IMR-90 (cell line): Measurements from ENCODE around the gene SNED1. TPM values are rescaled to one million over a fixed set of nuclear protein-coding genes. Genes with fewer than 3 reads are reported as not detected.

Experiments used
- ATAC-seq: fragments of 200-7000 bp; cut with Tn5 transposase; 2 replicates; pipeline ENCODE4 v1.9.1; 2020; ENCODE audit warnings: low read depth, mild to moderate bottlenecking, moderate library complexity
- BruUV-seq: library from RNA; stranded (reverse); fragments of 400-500 nt; replicated peaks from 2 replicates; lab custom pipeline; 2021; lab: Mats Ljungman, UMichigan
- CTCF ChIA-PET: fragments of 300-600 bp; formaldehyde crosslinking; extraction: SDS; loops from one replicate; lab custom pipeline; 2021; ENCODE audit warnings: antibody characterized with exemption; lab: Yijun Ruan, JAX
- POLR2A ChIA-PET: fragments of 300-600 bp; sonication (Branson Sonifier 250); formaldehyde crosslinking; loops from one replicate; lab custom pipeline; 2022; ENCODE audit warnings: antibody characterized with exemption; ENCODE audit not compliant: unreplicated experiment; lab: Charles Lee
- DNase-seq: peaks from one replicate; pipeline ENCODE4 v3.0.0; 2013
- H2AFZ ChIP-seq: replicated peaks from 2 replicates; pipeline ENCODE3; 2013; ENCODE audit warnings: low read length, mild to moderate bottlenecking; ENCODE audit not compliant: poor library complexity
- H2AK5ac ChIP-seq: 2 replicates; pipeline ENCODE4 v1.6.1; 2013; ENCODE audit warnings: low read depth, low read length, inconsistent platforms
- H2AK9ac ChIP-seq: replicated peaks from 2 replicates; pipeline ENCODE3; 2013; ENCODE audit warnings: mild to moderate bottlenecking, low read depth, low read length, moderate library complexity; ENCODE audit not compliant: poor library complexity
- H2BK120ac ChIP-seq: 2 replicates; pipeline ENCODE4 v1.6.1; 2013; ENCODE audit warnings: low read depth, low read length, inconsistent platforms
- H2BK15ac ChIP-seq: 3 replicates; pipeline ENCODE4 v1.6.1; 2013; ENCODE audit warnings: low read depth, low read length, inconsistent platforms
- H2BK20ac ChIP-seq: 2 replicates; pipeline ENCODE4 v1.6.1; 2013; ENCODE audit warnings: low read depth, mild to moderate bottlenecking, inconsistent platforms, low read length, moderate library complexity
- H2BK5ac ChIP-seq: 2 replicates; pipeline ENCODE4 v1.6.1; 2013; ENCODE audit warnings: mild to moderate bottlenecking, low read depth, low read length, inconsistent platforms; ENCODE audit not compliant: poor library complexity, severe bottlenecking
- H3K14ac ChIP-seq: replicated peaks from 2 replicates; pipeline ENCODE4 v1.6.1; 2013; ENCODE audit warnings: low read depth, low read length, inconsistent platforms
- H3K18ac ChIP-seq: 2 replicates; pipeline ENCODE4 v1.6.1; 2013; ENCODE audit warnings: low read depth, low read length, control low read depth
- H3K23ac ChIP-seq: 2 replicates; pipeline ENCODE4 v1.6.1; 2013; ENCODE audit warnings: low read depth, low read length, inconsistent platforms
- H3K27ac ChIP-seq: 2 replicates; pipeline ENCODE4 v1.5.1; 2013; ENCODE audit warnings: mild to moderate bottlenecking, control low read depth, low read length; ENCODE audit not compliant: insufficient read depth
- H3K27me3 ChIP-seq: 2 replicates; pipeline ENCODE4 v1.6.1; 2013; ENCODE audit warnings: low read length; ENCODE audit not compliant: control insufficient read depth, insufficient read depth
- H3K36me3 ChIP-seq: 2 replicates; pipeline ENCODE4 v1.6.1; 2013; ENCODE audit warnings: low read length, mixed read lengths; ENCODE audit not compliant: control insufficient read depth, insufficient read depth
- H3K4ac ChIP-seq: 2 replicates; pipeline ENCODE4 v1.6.1; 2013; ENCODE audit warnings: low read depth, low read length, inconsistent platforms
- H3K4me1 ChIP-seq: 2 replicates; pipeline ENCODE4 v1.6.1; 2013; ENCODE audit warnings: low read length, mixed read lengths; ENCODE audit not compliant: control insufficient read depth, insufficient read depth
- H3K4me2 ChIP-seq: 2 replicates; pipeline ENCODE4 v1.6.1; 2013; ENCODE audit warnings: low read depth, mild to moderate bottlenecking, control low read depth, low read length, moderate library complexity
- H3K4me3 ChIP-seq: 2 replicates; pipeline ENCODE4 v1.5.1; 2013; ENCODE audit warnings: low read depth, mild to moderate bottlenecking, control low read depth, low read length, moderate library complexity; ENCODE audit not compliant: insufficient read depth
- H3K56ac ChIP-seq: 2 replicates; pipeline ENCODE4 v1.6.1; 2013; ENCODE audit warnings: low read length, inconsistent platforms; ENCODE audit not compliant: insufficient read depth; ENCODE audit errors: extremely low read depth
- H3K79me1 ChIP-seq, 2 experiments: 2 replicates each; pipeline ENCODE4 v1.6.1; 2013; ENCODE audit warnings: low read length in 2 of 2, inconsistent platforms in 1 of 2, low read depth in 1 of 2
- H3K9ac ChIP-seq: 2 replicates; pipeline ENCODE4 v1.6.1; 2013; ENCODE audit warnings: low read depth, low read length, control low read depth
- H3K9me1 ChIP-seq: 2 replicates; pipeline ENCODE4 v1.6.1; 2013; ENCODE audit warnings: low read length, inconsistent platforms; ENCODE audit not compliant: insufficient read depth
- H3K9me3 ChIP-seq: 2 replicates; pipeline ENCODE4 v1.6.1; 2013; ENCODE audit warnings: low read length; ENCODE audit not compliant: control insufficient read depth, insufficient read depth
- H4K20me1 ChIP-seq: 2 replicates; pipeline ENCODE4 v1.6.1; 2013; ENCODE audit warnings: low read length, inconsistent platforms; ENCODE audit not compliant: insufficient read depth
- H4K5ac ChIP-seq: 2 replicates; pipeline ENCODE4 v1.6.1; 2013; ENCODE audit warnings: mild to moderate bottlenecking, low read depth, low read length, control low read depth
- H4K8ac ChIP-seq, 2 experiments: 2 replicates each; pipeline ENCODE4 v1.6.1; 2013; ENCODE audit warnings: low read depth in 2 of 2, low read length in 2 of 2, control low read depth in 1 of 2, inconsistent platforms in 1 of 2
- H4K91ac ChIP-seq: 2 replicates; pipeline ENCODE4 v1.6.1; 2013; ENCODE audit warnings: low read depth, low read length, inconsistent platforms; ENCODE audit not compliant: insufficient read depth
- CHD1 ChIP-seq: IDR thresholded peaks from 2 replicates; pipeline ENCODE4 v1.6.1; 2012; ENCODE audit warnings: low read depth, low read length, improper control_type of control experiment
- ELK1 ChIP-seq: fragments of 150-350 bp; IDR thresholded peaks from 2 replicates; pipeline ENCODE4 v1.6.1; 2016; ENCODE audit warnings: low read depth, mild to moderate bottlenecking, low read length, moderate library complexity, borderline replicate concordance
- FOS ChIP-seq: fragments of 150-350 bp; IDR thresholded peaks from 2 replicates; pipeline ENCODE4 v1.6.1; 2016; ENCODE audit warnings: low read depth, low read length
- MAFK ChIP-seq: IDR thresholded peaks from 2 replicates; pipeline ENCODE4 v1.6.1; 2012; ENCODE audit warnings: low read depth, low read length, improper control_type of control experiment
- MXI1 ChIP-seq: IDR thresholded peaks from 2 replicates; pipeline ENCODE4 v1.6.1; 2012; ENCODE audit warnings: low read depth, mild to moderate bottlenecking, low read length, moderate library complexity, borderline replicate concordance
- POLR2A ChIP-seq: IDR thresholded peaks from 2 replicates; pipeline ENCODE4 v1.6.1; 2012; ENCODE audit warnings: mild to moderate bottlenecking, low read depth, low read length
- RAD21 ChIP-seq: IDR thresholded peaks from 2 replicates; pipeline ENCODE4 v1.6.1; 2012; ENCODE audit warnings: low read length, improper control_type of control experiment
- RCOR1 ChIP-seq: IDR thresholded peaks from 2 replicates; pipeline ENCODE4 v1.6.1; 2012; ENCODE audit warnings: mild to moderate bottlenecking, low read length, improper control_type of control experiment; ENCODE audit not compliant: insufficient replicate concordance
- RFX5 ChIP-seq: IDR thresholded peaks from 2 replicates; pipeline ENCODE4 v1.8.0; 2012; ENCODE audit warnings: low read depth, mild to moderate bottlenecking, low read length, moderate library complexity
- WGBS, 2 experiments: methylation state at CpG; one replicate each; pipeline versions ENCODE4 v1.1.5 to v1.1.7; 2013; ENCODE audit warnings: missing lambda C conversion rate in 2 of 2; ENCODE audit not compliant: insufficient read length in 1 of 2; ENCODE audit errors: extremely low coverage in 2 of 2; 5-methylcytosine and 5-hydroxymethylcytosine counted together
- dilution Hi-C: fragments of 300-500 bp; cut with HindIII; formaldehyde crosslinking; loops from one replicate; pipeline ENCODE4 v1.14.3; 2018; ENCODE audit warnings: low sequenced_read_pairs; ENCODE audit not compliant: unreplicated experiment
- in situ Hi-C: fragments of 300-500 bp; cut with MboI; formaldehyde crosslinking; loops from 3 replicates; pipeline ENCODE4 v1.14.3; 2019; ENCODE audit warnings: low sequenced_read_pairs, inconsistent platforms, mixed read lengths
- intact Hi-C: fragments of 100-400 bp; cut with micrococcal nuclease; formaldehyde crosslinking; loops from 2 replicates; pipeline ENCODE4 v1.10.0; 2022
- polyA plus RNA-seq, 3 experiments: library from polyadenylated mRNA; depleted of rRNA; stranded (reverse); fragments of >200 nt; gene quantifications; 2 replicates each; pipeline ENCODE4 v1.2.3, GENCODE V29; 2012; ENCODE audit warnings: low replicate concordance in 1 of 3
- total RNA-seq: library from RNA; depleted of rRNA; stranded (reverse); fragments of >200 nt; gene quantifications from 2 replicates; pipeline ENCODE4 v1.2.3, GENCODE V29; 2012
- TF ChIP-seq, protein P1 (sequence below): fragments of 150-350 bp; IDR thresholded peaks from 2 replicates; pipeline ENCODE4 v1.6.1; 2017; ENCODE audit warnings: mild to moderate bottlenecking, antibody characterized with exemption, low read length, low read depth
- TF ChIP-seq, protein P2 (sequence below): conservative IDR thresholded peaks from 2 replicates; pipeline ENCODE4 v1.5.1; 2012; ENCODE audit warnings: mild to moderate bottlenecking, low read depth, low read length, improper control_type of control experiment

The SNED1 gene
- total and polyA plus RNA-seq, 2 of the 4 experiments (the other 2 are of a cell fraction), result 1.1 to 3.4 TPM

DNA sequence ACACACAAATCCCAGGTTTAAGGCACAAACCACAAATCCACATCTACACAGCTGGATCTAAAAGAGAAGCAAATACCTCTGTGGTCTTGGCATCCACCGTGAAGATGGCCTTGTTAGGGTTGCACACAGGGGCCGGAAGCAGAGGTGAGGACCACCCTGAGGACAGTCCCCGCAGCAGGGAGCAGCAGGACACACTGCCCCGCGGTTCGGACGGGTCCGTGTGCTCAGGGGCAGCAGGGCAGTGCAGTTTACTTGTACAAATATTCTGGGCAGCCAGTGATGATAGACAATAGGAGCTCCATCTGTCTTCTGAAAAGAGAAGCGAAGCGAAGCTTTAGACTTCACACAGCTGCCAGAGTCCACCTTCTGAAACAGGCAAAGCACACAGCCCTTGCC is 142.0 kb downstream of the SNED1 start:
- Histone ChIP-seq H3K4me3 (no peak overlapping the region), H2AK5ac (no peak overlapping the region), H3K36me3 (peaks cover 3% of the 10 kb centered on the region; the same call in 1 of the 2 replicates), H3K27me3 (no peaks in the 10 kb centered on the region), H3K9me1 (no peaks in the 10 kb centered on the region), H3K4me1 (no peaks in the 10 kb centered on the region), H3K14ac (no peak overlapping the region), H4K91ac (no peak overlapping the region), H3K9ac (no peak overlapping the region), H2BK120ac (no peak overlapping the region), H4K5ac (no peak overlapping the region), H4K20me1 (no peaks in the 10 kb centered on the region), H3K56ac (no peak overlapping the region), H3K4ac (no peak overlapping the region), H2BK15ac (no peak overlapping the region), H2AFZ (no peak overlapping the region), H2AK9ac (no peak overlapping the region), H4K8ac (no peak overlapping the region), H3K4me2 (no peak overlapping the region), H2BK5ac (no peak overlapping the region), H3K27ac (no peak overlapping the region), H3K79me1 (peaks cover 0 to 2% of the 10 kb centered on the region in 2 experiments; a peak in 1 of 4 replicates), H3K9me3 (no peaks in the 10 kb centered on the region), H3K23ac (no peak overlapping the region), H3K18ac (no peak overlapping the region), H2BK20ac (no peak overlapping the region)
- no peak for DNase-seq
- ATAC-seq, result no peak
- CTCF ChIA-PET, result no interaction called here
- WGBS, 2 experiments, result 80% methylated on average over 1 of the region's 10 CpGs; no CpG with 5 or more reads in 1 of the 2 experiments
- POLR2A ChIA-PET, result no interaction called here
- intact Hi-C loops (no loop called here), in situ Hi-C loops (no loop called here), dilution Hi-C loops (no loop called here)
- BruUV-seq, result no TSS peak
- TF ChIP-seq ELK1, result no peak
- TF ChIP-seq, protein P1, sequence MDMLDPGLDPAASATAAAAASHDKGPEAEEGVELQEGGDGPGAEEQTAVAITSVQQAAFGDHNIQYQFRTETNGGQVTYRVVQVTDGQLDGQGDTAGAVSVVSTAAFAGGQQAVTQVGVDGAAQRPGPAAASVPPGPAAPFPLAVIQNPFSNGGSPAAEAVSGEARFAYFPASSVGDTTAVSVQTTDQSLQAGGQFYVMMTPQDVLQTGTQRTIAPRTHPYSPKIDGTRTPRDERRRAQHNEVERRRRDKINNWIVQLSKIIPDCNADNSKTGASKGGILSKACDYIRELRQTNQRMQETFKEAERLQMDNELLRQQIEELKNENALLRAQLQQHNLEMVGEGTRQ, result no peak
- TF ChIP-seq MAFK, result no peak
- no peak for TF ChIP-seq FOS
- TF ChIP-seq RAD21, result no peak
- TF ChIP-seq POLR2A, result no peak
- no peak for TF ChIP-seq MXI1
- no peak for TF ChIP-seq RFX5
- TF ChIP-seq CHD1, result no peak
- no peak for TF ChIP-seq RCOR1
- TF ChIP-seq, protein P2, sequence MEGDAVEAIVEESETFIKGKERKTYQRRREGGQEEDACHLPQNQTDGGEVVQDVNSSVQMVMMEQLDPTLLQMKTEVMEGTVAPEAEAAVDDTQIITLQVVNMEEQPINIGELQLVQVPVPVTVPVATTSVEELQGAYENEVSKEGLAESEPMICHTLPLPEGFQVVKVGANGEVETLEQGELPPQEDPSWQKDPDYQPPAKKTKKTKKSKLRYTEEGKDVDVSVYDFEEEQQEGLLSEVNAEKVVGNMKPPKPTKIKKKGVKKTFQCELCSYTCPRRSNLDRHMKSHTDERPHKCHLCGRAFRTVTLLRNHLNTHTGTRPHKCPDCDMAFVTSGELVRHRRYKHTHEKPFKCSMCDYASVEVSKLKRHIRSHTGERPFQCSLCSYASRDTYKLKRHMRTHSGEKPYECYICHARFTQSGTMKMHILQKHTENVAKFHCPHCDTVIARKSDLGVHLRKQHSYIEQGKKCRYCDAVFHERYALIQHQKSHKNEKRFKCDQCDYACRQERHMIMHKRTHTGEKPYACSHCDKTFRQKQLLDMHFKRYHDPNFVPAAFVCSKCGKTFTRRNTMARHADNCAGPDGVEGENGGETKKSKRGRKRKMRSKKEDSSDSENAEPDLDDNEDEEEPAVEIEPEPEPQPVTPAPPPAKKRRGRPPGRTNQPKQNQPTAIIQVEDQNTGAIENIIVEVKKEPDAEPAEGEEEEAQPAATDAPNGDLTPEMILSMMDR, result no peak
